ENCODE data around the gene PPFIA2.

Gene PPFIA2

GRCh38 chr12:81461163-81461562, 298.0 kb downstream of the PPFIA2 start:
- H3K27ac ChIP-seq (ENCODE audit: low read depth, low read length), result no peak overlapping the region
- no peaks in the 10 kb centered on the region for H3K36me3 ChIP-seq (ENCODE audit: insufficient read depth, low read length)
- no peak overlapping the region for H2AFZ ChIP-seq (ENCODE audit: low read length, unreplicated experiment)
- no peaks in the 10 kb centered on the region for H3K79me2 ChIP-seq (ENCODE audit: control insufficient read depth, insufficient read depth, low read length, unreplicated experiment)
- no peaks in the 10 kb centered on the region for H3K4me1 ChIP-seq (ENCODE audit: control insufficient read depth, insufficient read depth, low read length, unreplicated experiment)
- no peak overlapping the region for H3K4me3 ChIP-seq (ENCODE audit: low read depth, low read length)
- no peaks in the 10 kb centered on the region for H3K27me3 ChIP-seq (ENCODE audit: insufficient read depth, low read length)

GRCh38 chr12:81450920-81451739, 308.0 kb downstream of the PPFIA2 start:
- Histone ChIP-seq H3K27ac (ENCODE audit: low read depth, low read length) (no peak overlapping the region), H3K4me3 (ENCODE audit: low read depth, low read length) (no peak overlapping the region), H3K36me3 (ENCODE audit: insufficient read depth, low read length) (no peaks in the 10 kb centered on the region), H3K79me2 (ENCODE audit: control insufficient read depth, insufficient read depth, low read length, unreplicated experiment) (no peaks in the 10 kb centered on the region), H3K4me1 (ENCODE audit: control insufficient read depth, insufficient read depth, low read length, unreplicated experiment) (no peaks in the 10 kb centered on the region), H2AFZ (ENCODE audit: low read length, unreplicated experiment) (no peak overlapping the region), H3K27me3 (ENCODE audit: insufficient read depth, low read length) (no peaks in the 10 kb centered on the region)

- Histone ChIP-seq H2AFZ (ENCODE audit: low read length, unreplicated experiment) (no peak overlapping the region), H3K27me3 (ENCODE audit: insufficient read depth, low read length) (no peaks in the 10 kb centered on the region), H3K27ac (ENCODE audit: low read depth, low read length) (no peak overlapping the region)
These were observed 317.5 kb downstream of the PPFIA2 start for GRCh38 chr12:81441629-81442028.

GRCh38 chr12:81440001-81440400, 319.1 kb downstream of the PPFIA2 start:
- H2AFZ ChIP-seq (ENCODE audit: low read length, unreplicated experiment), result no peak overlapping the region

More at GRCh38 chr12:81441629-81442028, 317.5 kb downstream of the PPFIA2 start:
- no peaks in the 10 kb centered on the region for H3K79me2 ChIP-seq (ENCODE audit: control insufficient read depth, insufficient read depth, low read length, unreplicated experiment)
- no peaks in the 10 kb centered on the region for H3K36me3 ChIP-seq (ENCODE audit: insufficient read depth, low read length)
- no peaks in the 10 kb centered on the region for H3K4me1 ChIP-seq (ENCODE audit: control insufficient read depth, insufficient read depth, low read length, unreplicated experiment)
- no peak overlapping the region for H3K4me3 ChIP-seq (ENCODE audit: low read depth, low read length)

GRCh38 chr12:81439344-81439743, 319.8 kb downstream of the PPFIA2 start:
- no peaks in the 10 kb centered on the region for H3K4me1 ChIP-seq (ENCODE audit: control insufficient read depth, insufficient read depth, low read length, unreplicated experiment)
- H3K4me3 ChIP-seq (ENCODE audit: low read depth, low read length), result no peak overlapping the region
- H2AFZ ChIP-seq (ENCODE audit: low read length, unreplicated experiment), result no peak overlapping the region
- H3K79me2 ChIP-seq (ENCODE audit: control insufficient read depth, insufficient read depth, low read length, unreplicated experiment), result no peaks in the 10 kb centered on the region
- H3K27ac ChIP-seq (ENCODE audit: low read depth, low read length), result no peak overlapping the region
- no peaks in the 10 kb centered on the region for H3K36me3 ChIP-seq (ENCODE audit: insufficient read depth, low read length)
- no peaks in the 10 kb centered on the region for H3K27me3 ChIP-seq (ENCODE audit: insufficient read depth, low read length)

More at GRCh38 chr12:81440001-81440400, 319.1 kb downstream of the PPFIA2 start:
- Histone ChIP-seq H3K79me2 (ENCODE audit: control insufficient read depth, insufficient read depth, low read length, unreplicated experiment) (no peaks in the 10 kb centered on the region), H3K4me3 (ENCODE audit: low read depth, low read length) (no peak overlapping the region), H3K27me3 (ENCODE audit: insufficient read depth, low read length) (no peaks in the 10 kb centered on the region), H3K36me3 (ENCODE audit: insufficient read depth, low read length) (no peaks in the 10 kb centered on the region), H3K4me1 (ENCODE audit: control insufficient read depth, insufficient read depth, low read length, unreplicated experiment) (no peaks in the 10 kb centered on the region), H3K27ac (ENCODE audit: low read depth, low read length) (no peak overlapping the region)

GRCh38 chr12:81417056-81417455, 342.1 kb downstream of the PPFIA2 start:
- no peaks in the 10 kb centered on the region for H3K4me1 ChIP-seq (ENCODE audit: control insufficient read depth, insufficient read depth, low read length, unreplicated experiment)
- H3K36me3 ChIP-seq (ENCODE audit: insufficient read depth, low read length), result no peaks in the 10 kb centered on the region
- H3K27ac ChIP-seq (ENCODE audit: low read depth, low read length), result no peak overlapping the region
- no peak overlapping the region for H2AFZ ChIP-seq (ENCODE audit: low read length, unreplicated experiment)
- H3K4me3 ChIP-seq (ENCODE audit: low read depth, low read length), result no peak overlapping the region
- H3K79me2 ChIP-seq (ENCODE audit: control insufficient read depth, insufficient read depth, low read length, unreplicated experiment), result no peaks in the 10 kb centered on the region
- no peaks in the 10 kb centered on the region for H3K27me3 ChIP-seq (ENCODE audit: insufficient read depth, low read length)

- no peak overlapping the region for H3K4me3 ChIP-seq (ENCODE audit: low read depth, low read length)
- H3K4me1 ChIP-seq (ENCODE audit: control insufficient read depth, insufficient read depth, low read length, unreplicated experiment), result no peaks in the 10 kb centered on the region
- no peak overlapping the region for H3K27ac ChIP-seq (ENCODE audit: low read depth, low read length)
- no peaks in the 10 kb centered on the region for H3K27me3 ChIP-seq (ENCODE audit: insufficient read depth, low read length)
- no peak overlapping the region for H2AFZ ChIP-seq (ENCODE audit: low read length, unreplicated experiment)
- no peaks in the 10 kb centered on the region for H3K36me3 ChIP-seq (ENCODE audit: insufficient read depth, low read length)
- no peaks in the 10 kb centered on the region for H3K79me2 ChIP-seq (ENCODE audit: control insufficient read depth, insufficient read depth, low read length, unreplicated experiment)
These were observed 342.6 kb downstream of the PPFIA2 start for GRCh38 chr12:81416571-81416970.

GRCh38 chr12:81414441-81414840, 344.7 kb downstream of the PPFIA2 start:
- H3K36me3 ChIP-seq (ENCODE audit: insufficient read depth, low read length), result no peaks in the 10 kb centered on the region
- H3K4me3 ChIP-seq (ENCODE audit: low read depth, low read length), result no peak overlapping the region
- H3K27me3 ChIP-seq (ENCODE audit: insufficient read depth, low read length), result no peaks in the 10 kb centered on the region
- H3K79me2 ChIP-seq (ENCODE audit: control insufficient read depth, insufficient read depth, low read length, unreplicated experiment), result no peaks in the 10 kb centered on the region
- H3K4me1 ChIP-seq (ENCODE audit: control insufficient read depth, insufficient read depth, low read length, unreplicated experiment), result no peaks in the 10 kb centered on the region
- no peak overlapping the region for H2AFZ ChIP-seq (ENCODE audit: low read length, unreplicated experiment)
- H3K27ac ChIP-seq (ENCODE audit: low read depth, low read length), result no peak overlapping the region

GRCh38 chr12:81412940-81413339, 346.2 kb downstream of the PPFIA2 start:
- Histone ChIP-seq H3K36me3 (ENCODE audit: insufficient read depth, low read length) (no peaks in the 10 kb centered on the region), H2AFZ (ENCODE audit: low read length, unreplicated experiment) (no peak overlapping the region), H3K4me3 (ENCODE audit: low read depth, low read length) (no peak overlapping the region), H3K4me1 (ENCODE audit: control insufficient read depth, insufficient read depth, low read length, unreplicated experiment) (no peaks in the 10 kb centered on the region), H3K27me3 (ENCODE audit: insufficient read depth, low read length) (no peaks in the 10 kb centered on the region), H3K27ac (ENCODE audit: low read depth, low read length) (no peak overlapping the region), H3K79me2 (ENCODE audit: control insufficient read depth, insufficient read depth, low read length, unreplicated experiment) (no peaks in the 10 kb centered on the region)

GRCh38 chr12:81403348-81403747, 355.8 kb downstream of the PPFIA2 start:
- Histone ChIP-seq H3K79me2 (ENCODE audit: control insufficient read depth, insufficient read depth, low read length, unreplicated experiment) (no peaks in the 10 kb centered on the region), H2AFZ (ENCODE audit: low read length, unreplicated experiment) (no peak overlapping the region), H3K4me1 (ENCODE audit: control insufficient read depth, insufficient read depth, low read length, unreplicated experiment) (peaks cover 5% of the 10 kb centered on the region), H3K27me3 (ENCODE audit: insufficient read depth, low read length) (no peaks in the 10 kb centered on the region), H3K4me3 (ENCODE audit: low read depth, low read length) (no peak overlapping the region), H3K36me3 (ENCODE audit: insufficient read depth, low read length) (no peaks in the 10 kb centered on the region), H3K27ac (ENCODE audit: low read depth, low read length) (no peak overlapping the region)

- Histone ChIP-seq H3K4me1 (ENCODE audit: control insufficient read depth, insufficient read depth, low read length, unreplicated experiment) (no peaks in the 10 kb centered on the region), H3K27me3 (ENCODE audit: insufficient read depth, low read length) (no peaks in the 10 kb centered on the region), H3K4me3 (ENCODE audit: low read depth, low read length) (no peak overlapping the region), H3K36me3 (ENCODE audit: insufficient read depth, low read length) (no peaks in the 10 kb centered on the region), H2AFZ (ENCODE audit: low read length, unreplicated experiment) (no peak overlapping the region), H3K27ac (ENCODE audit: low read depth, low read length) (no peak overlapping the region), H3K79me2 (ENCODE audit: control insufficient read depth, insufficient read depth, low read length, unreplicated experiment) (no peaks in the 10 kb centered on the region)
These were observed 357.9 kb downstream of the PPFIA2 start for GRCh38 chr12:81401241-81401640.

Measured in ACC112 (cell line).